SK-N-SH (cell line): Measurements from ENCODE around the gene BCL6. TPM values are rescaled to one million over a fixed set of nuclear protein-coding genes. Genes with fewer than 3 reads are reported as not detected.

Source experiments
- ELF1 ChIP-seq: IDR thresholded peaks from 2 replicates; pipeline ENCODE4 v1.4.0; 2012
- FOSL2 ChIP-seq: IDR thresholded peaks from 2 replicates; pipeline ENCODE4 v1.4.0; 2012; ENCODE audit warnings: low read depth, mild to moderate bottlenecking, moderate library complexity, borderline replicate concordance
- FOXM1 ChIP-seq: IDR thresholded peaks from 2 replicates; pipeline ENCODE4 v1.4.0; 2012; ENCODE audit warnings: low read depth, mild to moderate bottlenecking
- IRF3 ChIP-seq: fragments of 150-350 bp; IDR thresholded peaks from 2 replicates; pipeline ENCODE4 v1.6.1; 2016; ENCODE audit warnings: mild to moderate bottlenecking, low read depth, low read length
- MAX ChIP-seq: IDR thresholded peaks from 2 replicates; pipeline ENCODE4 v1.4.0; 2012; ENCODE audit warnings: low read depth
- MXI1 ChIP-seq: IDR thresholded peaks from 2 replicates; pipeline ENCODE4 v1.6.1; 2012; ENCODE audit warnings: mild to moderate bottlenecking, low read depth, low read length, improper control_type of control experiment
- RAD21 ChIP-seq: IDR thresholded peaks from 2 replicates; pipeline ENCODE4 v1.6.1; 2012; ENCODE audit warnings: mild to moderate bottlenecking, low read length
- REST ChIP-seq: IDR thresholded peaks from 2 replicates; pipeline ENCODE4 v1.6.1; 2012; ENCODE audit warnings: mild to moderate bottlenecking, low read depth, low read length, moderate library complexity
- RXRA ChIP-seq: IDR thresholded peaks from 2 replicates; pipeline ENCODE4 v1.4.0; 2012; ENCODE audit warnings: low read depth, mild to moderate bottlenecking, borderline replicate concordance
- TAF1 ChIP-seq: IDR thresholded peaks from 2 replicates; pipeline ENCODE4 v1.6.1; 2012; ENCODE audit warnings: low read depth, mild to moderate bottlenecking, low read length, moderate library complexity, borderline replicate concordance
- USF1 ChIP-seq: IDR thresholded peaks from 2 replicates; pipeline ENCODE4 v1.4.0; 2012; ENCODE audit warnings: low read depth, borderline replicate concordance
- YY1 ChIP-seq: IDR thresholded peaks from 2 replicates; pipeline ENCODE4 v1.4.0; 2012; ENCODE audit warnings: low read depth, mild to moderate bottlenecking
- ZBTB33 ChIP-seq: IDR thresholded peaks from 2 replicates; pipeline ENCODE4 v1.4.0; 2012; ENCODE audit warnings: low read depth, borderline replicate concordance
- polyA plus RNA-seq, 3 experiments: library from polyadenylated mRNA; depleted of rRNA; stranded (reverse); fragments of >200 nt; gene quantifications; 2 replicates each; pipeline ENCODE4 v1.2.3, GENCODE V29; 2012

BCL6 gene
- polyA plus RNA-seq, 1 of the 3 experiments (the other 2 are of a cell fraction) = 13.8 TPM

GRCh38 chr3:187738331-187739093 lies 6.8 kb downstream of the BCL6 start (continued):
- TF ChIP-seq REST (0 out of 2 replicates have a peak, but pooled peaks have one; percentile 8), MAX (no peak), TAF1 (peak; percentile 27; the same call in 1 of the 2 replicates), FOSL2 (no peak), RXRA (no peak; the same call in 1 of the 2 replicates), USF1 (no peak), YY1 (no peak), RAD21 (peak; percentile 88), MXI1 (no peak), ELF1 (peak; percentile 30; the same call in 1 of the 2 replicates), IRF3 (no peak), ZBTB33 (no peak), FOXM1 (no peak)
